Left renal pelvis (tissue), 4 donors: Measurements from ENCODE around the gene MED27. TPM values are rescaled to one million over a fixed set of nuclear protein-coding genes. Genes with fewer than 3 reads are reported as not detected.

Source experiments
- DNase-seq, 4 donors: peaks; one replicate each; pipeline ENCODE4 v3.0.0-alpha.2; 2013; ENCODE audit warnings: low read depth in 4 of 4, low spot score in 3 of 4
- polyA plus RNA-seq, 4 donors: library from polyadenylated mRNA; unstranded; fragments of 120-200 nt; gene quantifications; one replicate each; pipeline ENCODE4 v1.2.1, GENCODE V29; 2013; ENCODE audit not compliant: insufficient read length in 4 of 4

Gene MED27
- polyA plus RNA-seq, 4 donors, result 17.1 to 22.4 (median 21.8) TPM

GRCh38 chr9:132044176-132044875 lies 35.3 kb downstream of the MED27 start:
- DNase-seq, result no peak

GRCh38 chr9:132043708-132044107 lies 36.0 kb downstream of the MED27 start:
- DNase-seq, result no peak

- DNase-seq, result no peak
These were observed 37.3 kb downstream of the MED27 start for GRCh38 chr9:132042324-132042723.

GRCh38 chr9:132041798-132042197 lies 37.9 kb downstream of the MED27 start:
- DNase-seq, result no peak

- no peak for DNase-seq
These were observed 38.9 kb downstream of the MED27 start for GRCh38 chr9:132040808-132041207.

- DNase-seq, result no peak
These were observed 39.4 kb downstream of the MED27 start for GRCh38 chr9:132040246-132040645.

GRCh38 chr9:132039284-132039683 lies 40.4 kb downstream of the MED27 start:
- no peak for DNase-seq

- DNase-seq, result no peak
These were observed 42.2 kb downstream of the MED27 start for GRCh38 chr9:132037458-132037857.

- no peak for DNase-seq
These were observed 43.1 kb downstream of the MED27 start for GRCh38 chr9:132036521-132036920.

- no peak for DNase-seq
These were observed 44.0 kb downstream of the MED27 start for GRCh38 chr9:132035679-132036078.

GRCh38 chr9:132032238-132032950 lies 47.3 kb downstream of the MED27 start:
- DNase-seq, result no peak

- DNase-seq, result no peak
These were observed 48.0 kb downstream of the MED27 start for GRCh38 chr9:132031467-132032237.

- DNase-seq, result no peak
These were observed 48.9 kb downstream of the MED27 start for GRCh38 chr9:132030626-132031325.

- no peak for DNase-seq
These were observed 51.7 kb downstream of the MED27 start for GRCh38 chr9:132027752-132028663.

- DNase-seq, result no peak
These were observed 52.6 kb downstream of the MED27 start for GRCh38 chr9:132026932-132027585.

GRCh38 chr9:132025766-132026165 lies 53.9 kb downstream of the MED27 start:
- no peak for DNase-seq

GRCh38 chr9:132024589-132024988 lies 55.1 kb downstream of the MED27 start:
- DNase-seq, result no peak

- DNase-seq, result peak in 2 of 4 donors; percentile 14 to 29
These were observed 56.1 kb downstream of the MED27 start for GRCh38 chr9:132023419-132024180.
